NB4 (cell line): ENCODE data around the gene RBM39.

Experiments
- DNase-seq: peaks from one replicate; pipeline ENCODE4 v3.0.0; 2010; ENCODE audit warnings: low read depth
- H3K4me3 ChIP-seq: one replicate; pipeline ENCODE4 v1.5.1; 2011; ENCODE audit warnings: mild to moderate bottlenecking, low read depth, low read length, moderate library complexity
- MYC ChIP-seq: IDR thresholded peaks from 2 replicates; pipeline ENCODE4 v1.6.1; 2011; ENCODE audit warnings: low read depth, low read length
- POLR2A ChIP-seq: IDR thresholded peaks from 2 replicates; pipeline ENCODE4 v1.6.1; 2011; ENCODE audit warnings: mild to moderate bottlenecking; ENCODE audit not compliant: insufficient read length; ENCODE audit errors: extremely low read depth
- TF ChIP-seq, protein P1 (sequence below): IDR thresholded peaks from 2 replicates; pipeline ENCODE4 v1.6.1; 2011; ENCODE audit warnings: low read depth, low read length
- TF ChIP-seq, protein P2 (sequence below): IDR thresholded peaks from one replicate; pipeline ENCODE4 v1.5.1; 2012; ENCODE audit warnings: low read depth, low read length

RBM39 gene

DNA sequence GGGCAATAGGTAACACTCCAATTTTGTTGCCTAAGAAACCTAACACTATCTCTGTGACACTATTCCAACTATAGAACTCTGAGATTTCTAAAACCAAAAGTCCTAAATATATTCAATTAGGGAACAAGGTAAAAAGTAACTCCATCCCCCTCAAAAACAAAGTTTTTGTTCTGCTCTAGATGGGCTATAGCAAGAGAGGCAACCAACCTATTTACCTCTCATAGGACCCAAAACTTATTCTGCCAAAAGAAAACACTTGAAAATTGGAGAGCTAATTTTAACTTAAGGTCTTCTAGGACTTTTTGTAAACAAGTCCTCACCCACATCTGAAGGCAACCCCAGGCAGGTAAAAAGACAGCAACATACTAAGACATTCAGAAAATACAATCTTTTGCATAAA is 7.7 kb downstream of the RBM39 start:
- no peak for DNase-seq
- TF ChIP-seq POLR2A (no peak), MYC (no peak)
- TF ChIP-seq, protein P1, sequence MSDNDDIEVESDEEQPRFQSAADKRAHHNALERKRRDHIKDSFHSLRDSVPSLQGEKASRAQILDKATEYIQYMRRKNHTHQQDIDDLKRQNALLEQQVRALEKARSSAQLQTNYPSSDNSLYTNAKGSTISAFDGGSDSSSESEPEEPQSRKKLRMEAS = no peak
- TF ChIP-seq, protein P2, sequence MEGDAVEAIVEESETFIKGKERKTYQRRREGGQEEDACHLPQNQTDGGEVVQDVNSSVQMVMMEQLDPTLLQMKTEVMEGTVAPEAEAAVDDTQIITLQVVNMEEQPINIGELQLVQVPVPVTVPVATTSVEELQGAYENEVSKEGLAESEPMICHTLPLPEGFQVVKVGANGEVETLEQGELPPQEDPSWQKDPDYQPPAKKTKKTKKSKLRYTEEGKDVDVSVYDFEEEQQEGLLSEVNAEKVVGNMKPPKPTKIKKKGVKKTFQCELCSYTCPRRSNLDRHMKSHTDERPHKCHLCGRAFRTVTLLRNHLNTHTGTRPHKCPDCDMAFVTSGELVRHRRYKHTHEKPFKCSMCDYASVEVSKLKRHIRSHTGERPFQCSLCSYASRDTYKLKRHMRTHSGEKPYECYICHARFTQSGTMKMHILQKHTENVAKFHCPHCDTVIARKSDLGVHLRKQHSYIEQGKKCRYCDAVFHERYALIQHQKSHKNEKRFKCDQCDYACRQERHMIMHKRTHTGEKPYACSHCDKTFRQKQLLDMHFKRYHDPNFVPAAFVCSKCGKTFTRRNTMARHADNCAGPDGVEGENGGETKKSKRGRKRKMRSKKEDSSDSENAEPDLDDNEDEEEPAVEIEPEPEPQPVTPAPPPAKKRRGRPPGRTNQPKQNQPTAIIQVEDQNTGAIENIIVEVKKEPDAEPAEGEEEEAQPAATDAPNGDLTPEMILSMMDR = no peak
- peak overlapping the region; percentile 43 for H3K4me3 ChIP-seq

DNA sequence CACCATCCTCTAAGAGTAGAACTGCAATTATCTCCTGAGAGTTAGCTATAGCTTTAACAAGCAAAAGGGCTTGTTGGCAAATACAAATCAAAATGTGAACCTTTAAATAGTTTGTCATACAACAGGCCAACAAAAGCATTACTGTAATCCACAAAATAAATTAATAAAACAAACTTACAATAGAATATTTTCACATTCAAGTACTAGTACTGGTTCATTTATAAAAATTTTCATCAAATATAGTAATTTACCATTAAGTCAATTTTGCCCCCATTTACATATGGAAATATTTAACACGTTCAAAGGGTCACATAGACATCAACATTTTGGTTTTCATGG is 9.4 kb downstream of the RBM39 start:
- DNase-seq = no peak
- H3K4me3 ChIP-seq = no peak overlapping the region
- TF ChIP-seq, protein P1 = no peak
- TF ChIP-seq, protein P2 = no peak
- no peak for TF ChIP-seq POLR2A
- no peak for TF ChIP-seq MYC

DNA sequence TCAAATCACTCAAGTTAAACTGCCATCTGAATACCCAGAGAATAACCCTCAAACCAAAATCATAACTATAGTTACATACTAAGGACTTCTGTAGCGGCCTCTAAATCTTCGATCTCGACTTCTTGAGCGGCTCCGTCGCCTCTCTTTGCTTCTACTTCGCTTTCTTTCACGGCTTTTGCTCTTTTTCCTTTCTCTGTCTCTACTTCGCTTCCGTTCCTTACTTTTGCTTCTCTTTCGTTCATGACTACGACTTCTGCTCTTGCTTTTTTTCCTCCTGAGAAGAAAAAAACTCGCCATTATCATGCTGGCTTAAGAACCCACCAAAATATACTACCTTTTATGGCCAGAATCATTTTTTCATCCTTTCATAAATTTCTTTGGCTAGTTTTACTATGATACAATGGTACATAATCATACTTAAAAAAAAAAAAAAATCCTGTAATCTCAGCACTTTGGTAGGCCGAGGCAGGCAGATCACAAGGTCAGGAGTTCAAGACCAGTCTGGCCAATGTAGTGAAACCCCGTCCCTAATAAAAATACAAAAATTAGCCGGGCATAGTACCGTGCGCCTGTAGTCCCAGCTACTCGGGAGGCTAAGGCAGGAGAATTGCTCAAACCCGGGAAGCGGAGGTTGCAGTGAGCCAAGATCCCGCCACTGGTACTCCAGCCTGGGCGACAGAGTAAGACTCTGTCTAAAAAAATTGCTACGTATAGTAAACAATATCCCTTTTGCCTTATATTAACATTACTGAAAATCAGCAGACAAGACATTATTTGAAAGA is 10.0 kb downstream of the RBM39 start:
- TF ChIP-seq MYC = no peak
- TF ChIP-seq, protein P1 = no peak
- no peak for TF ChIP-seq POLR2A
- TF ChIP-seq, protein P2 = no peak
- H3K4me3 ChIP-seq = no peak overlapping the region
- DNase-seq = no peak

DNA sequence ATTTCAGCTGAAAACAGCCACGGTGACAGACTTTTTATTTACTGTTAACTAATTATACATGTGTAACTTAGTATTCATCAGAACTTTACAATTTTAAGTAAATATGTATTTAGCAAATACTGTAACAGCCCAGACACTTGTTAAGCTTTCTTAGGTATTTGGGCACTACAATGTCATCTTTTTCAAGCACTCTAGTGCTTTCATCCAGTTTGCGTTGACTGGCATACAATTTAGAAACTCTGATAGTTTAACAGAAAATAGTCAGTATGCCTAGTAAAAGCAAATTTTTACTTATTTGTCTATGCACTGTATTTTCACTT is 10.6 kb downstream of the RBM39 start:
- no peak for DNase-seq
- no peak for TF ChIP-seq MYC
- TF ChIP-seq, protein P1 = no peak
- no peak for TF ChIP-seq POLR2A
- TF ChIP-seq, protein P2 = no peak
- peak overlapping the region; percentile 5 for H3K4me3 ChIP-seq

DNA sequence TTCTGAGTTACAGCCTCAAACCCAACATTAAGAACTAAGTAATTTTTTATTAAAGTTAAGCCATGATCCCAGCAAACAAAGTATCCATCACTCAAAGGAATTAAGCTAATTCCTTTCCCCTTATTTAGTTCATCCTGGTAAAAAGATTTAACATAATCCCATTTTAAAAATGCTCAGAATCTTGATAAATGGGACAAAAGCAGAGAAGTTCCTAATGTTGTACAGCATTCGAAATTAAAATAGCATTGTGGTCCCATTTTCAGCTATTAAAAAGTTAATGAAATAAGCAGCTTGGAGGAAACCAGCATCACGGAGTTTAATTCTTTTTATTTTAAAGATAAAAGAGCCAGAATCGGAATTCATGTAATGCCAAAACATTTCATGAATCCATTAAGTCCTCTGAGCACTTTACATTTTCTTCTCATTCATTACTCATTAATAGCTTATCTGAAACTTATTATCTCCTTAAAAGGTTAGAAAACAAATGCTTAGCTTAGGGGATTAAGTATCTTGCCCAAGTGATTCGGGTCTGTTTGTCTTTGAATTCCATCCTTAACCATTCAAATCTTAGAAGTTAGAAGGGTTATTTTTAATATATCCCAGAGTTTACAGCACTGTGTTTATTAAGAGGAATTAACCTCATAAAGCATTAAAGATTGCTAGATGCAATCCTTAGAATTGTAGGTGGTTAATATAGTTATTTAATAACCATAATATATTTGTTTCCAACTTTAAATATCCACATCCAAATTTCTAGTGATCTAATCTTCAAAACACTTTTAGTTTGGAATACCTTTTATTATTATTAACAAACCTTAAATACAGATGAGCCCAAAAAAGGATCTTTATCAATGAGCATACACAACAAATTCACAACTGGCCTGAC is 11.2 kb downstream of the RBM39 start:
- no peak for DNase-seq
- no peak for TF ChIP-seq MYC
- TF ChIP-seq, protein P1 = no peak
- no peak for TF ChIP-seq POLR2A
- TF ChIP-seq, protein P2 = no peak
- peak overlapping the region; percentile 5 for H3K4me3 ChIP-seq
